IPS-18c (cell line): Measurements from ENCODE around the gene CFAP300.
A peak's percentile ranks its signal among the peaks of the same experiment; 100 is the strongest.

ENCODE experiments used
- H3K4me3 ChIP-seq: 2 replicates; pipeline ENCODE4 v1.7.0; 2013; ENCODE audit warnings: low read depth, mild to moderate bottlenecking, low read length, moderate library complexity; ENCODE audit not compliant: insufficient read depth
- H3K9me3 ChIP-seq: one replicate; pipeline ENCODE4 v1.6.1; 2013; ENCODE audit warnings: mild to moderate bottlenecking, low read length, moderate library complexity; ENCODE audit not compliant: control insufficient read depth, insufficient read depth

Gene CFAP300

GRCh38 chr11:102047305-102047924 is at the start of gene CFAP300:
CFAP300 (plus strand) TSS chr11:102047437; CDS start chr11:102047471, 34 bp downstream.
- Histone ChIP-seq H3K9me3 (no peaks in the 10 kb centered on the region), H3K4me3 (peak within 1 kb of the TSS; percentile 54)

GRCh38 chr11:102001657-102002338 is 45.4 kb upstream of the CFAP300 start:
- no peaks in the 10 kb centered on the region for H3K9me3 ChIP-seq
- no peak overlapping the region for H3K4me3 ChIP-seq

- Histone ChIP-seq H3K4me3 (no peak overlapping the region), H3K9me3 (no peaks in the 10 kb centered on the region)
Measured at GRCh38 chr11:102004220-102004619, 43.0 kb upstream of the CFAP300 start.

- Histone ChIP-seq H3K4me3 (no peak overlapping the region), H3K9me3 (no peaks in the 10 kb centered on the region)
Measured at GRCh38 chr11:102005306-102005705, 41.9 kb upstream of the CFAP300 start.

- H3K4me3 ChIP-seq: no peak overlapping the region
- H3K9me3 ChIP-seq: no peaks in the 10 kb centered on the region
Measured at GRCh38 chr11:102006835-102007566, 40.2 kb upstream of the CFAP300 start.

GRCh38 chr11:102007567-102008437 is 39.4 kb upstream of the CFAP300 start:
- no peaks in the 10 kb centered on the region for H3K9me3 ChIP-seq
- no peak overlapping the region for H3K4me3 ChIP-seq

GRCh38 chr11:102010776-102011494 is 36.3 kb upstream of the CFAP300 start:
- Histone ChIP-seq H3K4me3 (no peak overlapping the region), H3K9me3 (no peaks in the 10 kb centered on the region)

GRCh38 chr11:102012946-102013345 is 34.3 kb upstream of the CFAP300 start:
- H3K4me3 ChIP-seq: no peak overlapping the region

GRCh38 chr11:102014756-102015155 is 32.5 kb upstream of the CFAP300 start:
- H3K4me3 ChIP-seq: no peak overlapping the region

More at GRCh38 chr11:102012946-102013345, 34.3 kb upstream of the CFAP300 start:
- no peaks in the 10 kb centered on the region for H3K9me3 ChIP-seq

GRCh38 chr11:102017026-102017425 is 30.2 kb upstream of the CFAP300 start:
- H3K9me3 ChIP-seq: no peaks in the 10 kb centered on the region

More at GRCh38 chr11:102014756-102015155, 32.5 kb upstream of the CFAP300 start:
- no peaks in the 10 kb centered on the region for H3K9me3 ChIP-seq

GRCh38 chr11:102026217-102026616 is 21.0 kb upstream of the CFAP300 start:
- Histone ChIP-seq H3K9me3 (no peaks in the 10 kb centered on the region), H3K4me3 (no peak overlapping the region)

More at GRCh38 chr11:102017026-102017425, 30.2 kb upstream of the CFAP300 start:
- H3K4me3 ChIP-seq: no peak overlapping the region

- H3K9me3 ChIP-seq: no peaks in the 10 kb centered on the region
- H3K4me3 ChIP-seq: no peak overlapping the region
Measured at GRCh38 chr11:102026959-102027358, 20.3 kb upstream of the CFAP300 start.

- Histone ChIP-seq H3K9me3 (no peaks in the 10 kb centered on the region), H3K4me3 (no peak overlapping the region)
Measured at GRCh38 chr11:102036757-102037156, 10.5 kb upstream of the CFAP300 start.

- Histone ChIP-seq H3K4me3 (peak overlapping the region; percentile 54; the same call in 1 of the 2 replicates), H3K9me3 (no peaks in the 10 kb centered on the region)
Measured at GRCh38 chr11:102046841-102047240, 396 bp upstream of the CFAP300 start.

GRCh38 chr11:102050927-102051575 is 3.8 kb downstream of the CFAP300 start:
- no peaks in the 10 kb centered on the region for H3K9me3 ChIP-seq
- no peak overlapping the region for H3K4me3 ChIP-seq

- Histone ChIP-seq H3K9me3 (no peaks in the 10 kb centered on the region), H3K4me3 (no peak overlapping the region)
Measured at GRCh38 chr11:102061276-102061675, 14.0 kb downstream of the CFAP300 start.
